B cell (primary cell): Measurements from ENCODE around the gene FGF11.

Experiments
- CTCF ChIP-seq: fragments of 200-600 bp; IDR thresholded peaks from one replicate; pipeline ENCODE4 v1.8.0; 2022; ENCODE audit warnings: antibody characterized with exemption, mild to moderate bottlenecking
- EZH2 ChIP-seq: IDR thresholded peaks from 2 replicates; pipeline ENCODE4 v1.6.1; 2012; ENCODE audit warnings: borderline replicate concordance, low read depth, mild to moderate bottlenecking, moderate library complexity, low read length; ENCODE audit not compliant: insufficient read depth, poor library complexity, severe bottlenecking

GRCh38 chr17:7463372-7463846, 24.1 kb downstream of the FGF11 start:
- no peak for TF ChIP-seq CTCF
- no peak for TF ChIP-seq EZH2
